Fibroblast of lung (primary cell): ENCODE measurements around the gene TANC1.

Experiments
- CTCF ChIP-seq, 2 donors: IDR thresholded peaks in 1 of 2; conservative IDR thresholded peaks in 1 of 2; 1 replicate in 1 of 2; 2 replicates in 1 of 2; pipeline ENCODE4 v1.5.1; 2011 to 2012; ENCODE audit warnings: low read length in 2 of 2, control low read depth in 1 of 2, inconsistent platforms in 1 of 2, low read depth in 1 of 2, mild to moderate bottlenecking in 1 of 2
- EZH2 ChIP-seq: IDR thresholded peaks from 2 replicates; pipeline ENCODE4 v1.5.1; 2012; ENCODE audit warnings: low read length, control low read depth, mild to moderate bottlenecking; ENCODE audit errors: missing control alignments

DNA sequence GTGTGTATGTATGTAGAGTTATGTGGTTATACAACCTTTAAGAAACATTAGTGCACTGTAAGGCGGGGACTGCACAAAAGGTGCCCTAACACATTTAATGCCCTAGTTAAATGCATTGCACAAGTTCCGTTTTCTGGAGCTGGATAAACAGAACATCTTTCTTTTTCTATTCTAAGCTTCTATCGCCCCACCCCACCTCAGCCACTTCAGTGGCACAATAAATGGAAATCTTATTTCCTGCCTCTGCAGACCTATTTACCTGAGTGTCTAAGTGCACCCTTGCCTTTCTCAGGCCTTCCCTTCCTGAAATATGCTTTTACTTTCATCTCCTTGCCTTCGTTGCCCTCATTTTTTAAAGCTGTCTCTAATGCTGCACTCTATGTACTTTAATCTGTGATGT, 123.5 kb downstream of the TANC1 start:
- no peak for TF ChIP-seq CTCF (conservative IDR thresholded peaks at IDR 0.05 in 1 of 2, IDR thresholded peaks at IDR 0.05 in 1 of 2; ENCODE audit: low read depth in 1 of 2, low read length in 2 of 2)
- no peak for TF ChIP-seq EZH2
